HG03565 (cell line): ENCODE data around the gene COL4A2.
A peak's percentile ranks its signal among the peaks of the same experiment; 100 is the strongest.
"Not testable (repeated sequence)": the region's sequence is repeated elsewhere in the genome, so short reads cannot be mapped to it uniquely, and the experiment has no call there.

Experiments used
- ATAC-seq: cut with Tn5 transposase; IDR thresholded peaks from one replicate; pipeline ENCODE4 v1.9.1; 2021; ENCODE audit warnings: mild to moderate bottlenecking, moderate library complexity; ENCODE audit not compliant: unreplicated experiment

COL4A2 gene

GRCh38 chr13:110449219-110450015 is 142.3 kb downstream of the COL4A2 start:
- ATAC-seq: no peak

- no peak for ATAC-seq
These were observed 143.2 kb downstream of the COL4A2 start for GRCh38 chr13:110450016-110450900.

GRCh38 chr13:110450941-110451730 is 144.1 kb downstream of the COL4A2 start:
- no peak for ATAC-seq

GRCh38 chr13:110453091-110453490 is 146.0 kb downstream of the COL4A2 start:
- not testable (repeated sequence) for ATAC-seq

GRCh38 chr13:110453797-110454196 is 146.7 kb downstream of the COL4A2 start:
- ATAC-seq: no peak

- no peak for ATAC-seq
These were observed 147.3 kb downstream of the COL4A2 start for GRCh38 chr13:110454227-110454859.

- no peak for ATAC-seq
These were observed 147.9 kb downstream of the COL4A2 start for GRCh38 chr13:110454956-110455355.

- ATAC-seq: no peak
These were observed 148.4 kb downstream of the COL4A2 start for GRCh38 chr13:110455444-110455843.

- peak; percentile 98 for ATAC-seq
These were observed 148.9 kb downstream of the COL4A2 start for GRCh38 chr13:110455941-110456340.

- ATAC-seq: no peak
These were observed 149.5 kb downstream of the COL4A2 start for GRCh38 chr13:110456550-110456949.

GRCh38 chr13:110457361-110457760 is 150.3 kb downstream of the COL4A2 start:
- ATAC-seq: no peak

GRCh38 chr13:110458017-110458416 is 150.9 kb downstream of the COL4A2 start:
- ATAC-seq: no peak

GRCh38 chr13:110458594-110459365 is 151.7 kb downstream of the COL4A2 start:
- ATAC-seq: no peak

- ATAC-seq: no peak
These were observed 155.0 kb downstream of the COL4A2 start for GRCh38 chr13:110462091-110462490.

- no peak for ATAC-seq
These were observed 156.1 kb downstream of the COL4A2 start for GRCh38 chr13:110463156-110463555.

- ATAC-seq: no peak
These were observed 156.9 kb downstream of the COL4A2 start for GRCh38 chr13:110463871-110464510.

- no peak for ATAC-seq
These were observed 157.7 kb downstream of the COL4A2 start for GRCh38 chr13:110464556-110465333.

- ATAC-seq: no peak
These were observed 158.6 kb downstream of the COL4A2 start for GRCh38 chr13:110465696-110466095.
